Measurements from ENCODE around the gene TMPRSS5.

The TMPRSS5 gene

DNA sequence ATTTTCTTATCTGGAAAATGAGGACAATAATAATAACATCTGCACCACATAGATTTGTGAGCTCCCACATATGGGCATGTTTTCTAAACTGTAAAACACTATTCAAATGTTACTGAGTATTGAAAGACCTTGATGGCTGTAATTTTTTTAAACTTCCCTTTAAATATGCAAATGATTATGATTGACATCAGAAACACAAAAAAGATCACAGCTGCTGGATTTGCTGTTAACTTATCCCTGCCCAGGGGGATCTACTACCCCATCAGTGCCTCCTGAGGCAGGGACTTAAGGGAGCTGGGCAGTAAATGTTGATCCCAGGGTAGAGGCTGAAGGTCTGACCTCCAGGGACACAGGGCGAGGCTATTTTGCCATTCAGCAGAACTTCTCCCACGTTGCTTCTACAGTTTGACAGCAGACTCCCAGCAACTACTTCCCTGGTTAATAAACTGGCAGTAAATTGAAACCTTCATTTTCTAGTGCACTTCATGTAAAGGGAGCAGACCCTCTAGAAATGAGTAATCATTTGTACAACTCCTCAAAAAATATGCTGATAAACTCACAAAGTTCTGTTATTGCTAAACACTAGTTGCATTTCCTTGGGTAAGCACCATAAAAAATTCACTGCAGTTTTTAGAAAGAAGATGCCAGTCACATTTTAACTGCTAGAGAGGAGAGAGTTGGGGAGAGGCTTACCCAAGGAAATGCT, 20.3 kb downstream of the TMPRSS5 start:
- no peaks in the 10 kb centered on the region for H3K36me3 ChIP-seq (ENCODE audit: insufficient read depth, insufficient read length, low read length)
- DNase-seq (ENCODE audit: low read depth, low spot score): no peak
- H3K9me3 ChIP-seq (ENCODE audit: insufficient read depth, low read length): no peaks in the 10 kb centered on the region
- H3K27me3 ChIP-seq (ENCODE audit: insufficient read depth, insufficient read length): no peaks in the 10 kb centered on the region
- H3K4me3 ChIP-seq (ENCODE audit: insufficient read length, low read depth): no peak overlapping the region
- H3K4me1 ChIP-seq (ENCODE audit: insufficient read depth, insufficient read length): peaks cover 20% of the 10 kb centered on the region
- TF ChIP-seq SUZ12 (IDR thresholded peaks at IDR 0.05; ENCODE audit: extremely low read depth, insufficient read depth, insufficient read length) (no peak), YY1 (IDR thresholded peaks at IDR 0.05; ENCODE audit: insufficient read depth, insufficient read length) (no peak), ZNF274 (IDR thresholded peaks at IDR 0.05; ENCODE audit: low read depth, low read length) (no peak)
- H3K9ac ChIP-seq (ENCODE audit: insufficient read length, low read depth): no peak overlapping the region

DNA sequence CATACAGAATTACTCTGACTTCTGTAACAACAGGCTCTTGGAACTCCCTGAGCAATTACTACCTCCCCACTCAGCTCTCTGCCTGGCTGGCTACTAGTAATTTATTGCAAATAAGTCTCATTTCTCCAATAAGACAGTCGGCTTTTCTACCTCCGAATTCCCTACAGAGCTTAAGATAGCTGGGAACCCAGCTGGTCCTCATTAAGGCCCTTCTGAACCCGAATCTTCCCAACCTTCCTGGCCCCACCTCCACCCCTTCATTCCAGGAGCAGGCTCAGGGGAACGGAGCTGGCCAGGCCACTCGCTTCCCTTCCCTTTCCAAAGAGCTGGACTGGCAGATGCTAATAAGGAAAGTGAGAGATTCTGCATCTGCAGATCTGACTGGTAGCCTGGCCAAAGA, 21.6 kb downstream of the TMPRSS5 start:
- Histone ChIP-seq H3K4me3 (ENCODE audit: insufficient read length, low read depth) (no peak overlapping the region), H3K4me1 (ENCODE audit: insufficient read depth, insufficient read length) (peaks cover 17% of the 10 kb centered on the region), H3K9me3 (ENCODE audit: insufficient read depth, low read length) (no peaks in the 10 kb centered on the region), H3K9ac (ENCODE audit: insufficient read length, low read depth) (no peak overlapping the region), H3K27me3 (ENCODE audit: insufficient read depth, insufficient read length) (no peaks in the 10 kb centered on the region), H3K36me3 (ENCODE audit: insufficient read depth, insufficient read length, low read length) (no peaks in the 10 kb centered on the region)
- DNase-seq (ENCODE audit: low read depth, low spot score): no peak
- TF ChIP-seq YY1 (IDR thresholded peaks at IDR 0.05; ENCODE audit: insufficient read depth, insufficient read length) (no peak), SUZ12 (IDR thresholded peaks at IDR 0.05; ENCODE audit: extremely low read depth, insufficient read depth, insufficient read length) (no peak), ZNF274 (IDR thresholded peaks at IDR 0.05; ENCODE audit: low read depth, low read length) (no peak)

DNA sequence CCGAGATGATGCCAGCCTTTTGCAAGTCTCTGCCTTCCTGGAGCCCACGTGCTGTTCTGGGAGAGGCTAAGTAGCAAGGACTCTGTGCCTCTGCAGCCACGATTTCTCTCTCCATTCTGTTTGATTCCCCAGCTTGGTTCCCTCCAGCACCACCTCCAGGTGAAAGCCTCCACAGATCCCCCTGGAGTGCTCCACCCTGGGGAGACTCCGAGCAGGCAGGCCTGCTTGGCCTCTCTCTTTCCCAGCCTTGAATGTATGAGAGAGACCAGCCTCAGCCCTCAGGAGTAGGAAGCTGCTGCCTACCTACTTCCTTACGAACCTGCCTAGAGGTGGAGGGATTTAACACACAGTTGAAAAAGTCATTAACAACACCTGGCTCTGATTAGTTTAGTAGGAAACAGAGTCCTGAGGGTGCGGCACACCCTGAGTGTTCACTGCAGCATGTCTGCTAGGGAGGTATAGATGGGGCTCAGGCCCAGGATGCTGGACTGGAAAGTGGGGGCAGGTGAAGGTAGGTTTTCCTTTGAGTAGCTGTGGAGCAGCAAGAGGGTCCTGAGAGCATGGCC, 22.5 kb downstream of the TMPRSS5 start:
- no peak overlapping the region for H3K4me3 ChIP-seq (ENCODE audit: insufficient read length, low read depth)
- no peaks in the 10 kb centered on the region for H3K36me3 ChIP-seq (ENCODE audit: insufficient read depth, insufficient read length, low read length)
- no peaks in the 10 kb centered on the region for H3K9me3 ChIP-seq (ENCODE audit: insufficient read depth, low read length)
- no peaks in the 10 kb centered on the region for H3K27me3 ChIP-seq (ENCODE audit: insufficient read depth, insufficient read length)
- H3K9ac ChIP-seq (ENCODE audit: insufficient read length, low read depth): no peak overlapping the region
- peaks cover 17% of the 10 kb centered on the region for H3K4me1 ChIP-seq (ENCODE audit: insufficient read depth, insufficient read length)
- no peak for DNase-seq (ENCODE audit: low read depth, low spot score)
- TF ChIP-seq SUZ12 (IDR thresholded peaks at IDR 0.05; ENCODE audit: extremely low read depth, insufficient read depth, insufficient read length) (no peak), ZNF274 (IDR thresholded peaks at IDR 0.05; ENCODE audit: low read depth, low read length) (no peak), YY1 (IDR thresholded peaks at IDR 0.05; ENCODE audit: insufficient read depth, insufficient read length) (no peak)

DNA sequence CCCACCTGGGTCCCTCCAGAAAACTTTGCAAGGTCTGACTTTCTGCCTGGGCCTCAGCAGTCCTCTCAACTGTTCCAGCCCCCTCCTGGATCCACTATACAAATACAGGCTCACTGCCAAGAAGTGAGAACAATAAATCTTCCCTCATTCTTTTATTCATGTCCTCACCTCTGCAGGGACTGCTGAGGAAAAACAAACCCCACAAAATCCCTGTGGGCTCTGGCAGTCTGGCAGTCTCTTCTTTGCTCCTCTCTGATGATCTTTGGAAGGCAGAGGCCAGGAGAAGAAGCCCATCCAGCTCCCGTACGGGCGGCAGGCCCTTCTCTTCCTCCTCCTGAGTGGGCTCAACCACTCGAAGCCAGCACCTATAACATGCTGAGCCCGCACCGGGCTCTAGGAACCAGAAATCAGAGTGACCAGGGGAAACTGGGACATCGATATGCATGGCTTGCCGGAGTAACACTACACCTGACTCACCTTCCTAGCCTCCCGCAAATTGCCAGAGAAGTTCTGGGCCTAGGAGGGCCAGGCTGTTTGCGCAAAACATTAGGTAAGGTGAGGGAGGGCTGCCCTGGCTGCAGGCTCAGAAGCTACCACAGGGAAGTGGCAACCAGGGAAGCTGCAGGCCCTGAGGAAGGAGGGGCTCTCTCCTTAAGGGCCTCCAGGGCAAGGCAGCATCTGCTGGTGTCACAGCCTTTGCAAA, 24.2 kb downstream of the TMPRSS5 start:
- TF ChIP-seq YY1 (IDR thresholded peaks at IDR 0.05; ENCODE audit: insufficient read depth, insufficient read length): no peak
- no peak for TF ChIP-seq ZNF274 (IDR thresholded peaks at IDR 0.05; ENCODE audit: low read depth, low read length)
- no peak for TF ChIP-seq SUZ12 (IDR thresholded peaks at IDR 0.05; ENCODE audit: extremely low read depth, insufficient read depth, insufficient read length)
- no peak for DNase-seq (ENCODE audit: low read depth, low spot score)
- H3K9ac ChIP-seq (ENCODE audit: insufficient read length, low read depth): no peak overlapping the region

DNA sequence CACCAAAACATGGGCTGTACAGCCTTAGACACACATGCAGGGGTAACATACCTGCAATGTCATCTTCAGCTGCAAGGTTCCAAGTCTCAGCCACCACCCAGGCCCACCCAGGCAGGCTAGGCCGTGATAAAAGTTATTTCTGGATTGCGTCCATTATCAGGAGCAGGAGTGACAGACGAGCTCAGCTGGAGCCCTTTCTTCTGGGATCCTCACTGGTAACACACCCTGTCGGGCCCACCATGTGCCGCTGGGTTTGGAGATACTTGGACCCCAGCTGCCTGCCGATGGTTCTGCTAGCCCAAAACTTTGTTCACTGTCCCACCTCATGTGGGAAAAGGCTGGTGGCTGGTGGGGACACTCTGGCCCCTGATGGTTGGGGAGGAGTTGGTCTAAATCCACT, 24.8 kb downstream of the TMPRSS5 start:
- no peak for DNase-seq (ENCODE audit: low read depth, low spot score)
- Histone ChIP-seq H3K27me3 (ENCODE audit: insufficient read depth, insufficient read length) (no peaks in the 10 kb centered on the region), H3K4me1 (ENCODE audit: insufficient read depth, insufficient read length) (peaks cover 14% of the 10 kb centered on the region)

More for the DNA sequence above, 24.2 kb downstream of the TMPRSS5 start:
- H3K9me3 ChIP-seq (ENCODE audit: insufficient read depth, low read length): no peaks in the 10 kb centered on the region
- H3K27me3 ChIP-seq (ENCODE audit: insufficient read depth, insufficient read length): no peaks in the 10 kb centered on the region
- H3K4me3 ChIP-seq (ENCODE audit: insufficient read length, low read depth): no peak overlapping the region
- no peaks in the 10 kb centered on the region for H3K36me3 ChIP-seq (ENCODE audit: insufficient read depth, insufficient read length, low read length)
- peaks cover 14% of the 10 kb centered on the region for H3K4me1 ChIP-seq (ENCODE audit: insufficient read depth, insufficient read length)

DNA sequence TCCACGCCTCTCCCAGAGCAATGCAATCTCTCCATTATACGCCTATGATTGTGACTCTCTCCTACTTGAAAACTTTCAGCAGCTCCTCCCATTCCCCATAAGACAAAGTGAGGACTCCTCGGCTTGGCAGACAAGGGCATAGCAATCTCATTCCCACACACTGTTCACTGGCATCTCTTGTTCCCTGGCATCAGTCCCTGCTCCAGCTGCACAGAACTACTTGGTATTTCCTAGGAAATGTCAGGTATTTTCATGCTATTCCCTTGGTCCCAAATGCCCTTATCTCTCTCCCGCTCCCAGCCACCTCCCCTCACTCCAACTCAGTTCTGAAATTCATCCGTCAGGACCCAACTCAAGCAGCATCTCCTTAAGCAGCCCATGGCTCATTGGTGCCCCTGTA, 28.4 kb downstream of the TMPRSS5 start:
- no peak overlapping the region for H3K9ac ChIP-seq (ENCODE audit: insufficient read length, low read depth)
- no peaks in the 10 kb centered on the region for H3K9me3 ChIP-seq (ENCODE audit: insufficient read depth, low read length)
- no peak for TF ChIP-seq YY1 (IDR thresholded peaks at IDR 0.05; ENCODE audit: insufficient read depth, insufficient read length)
- TF ChIP-seq ZNF274 (IDR thresholded peaks at IDR 0.05; ENCODE audit: low read depth, low read length): no peak
- TF ChIP-seq SUZ12 (IDR thresholded peaks at IDR 0.05; ENCODE audit: extremely low read depth, insufficient read depth, insufficient read length): no peak
- H3K4me3 ChIP-seq (ENCODE audit: insufficient read length, low read depth): no peak overlapping the region
- DNase-seq (ENCODE audit: low read depth, low spot score): no peak
- no peaks in the 10 kb centered on the region for H3K27me3 ChIP-seq (ENCODE audit: insufficient read depth, insufficient read length)
- peaks cover 18% of the 10 kb centered on the region for H3K4me1 ChIP-seq (ENCODE audit: insufficient read depth, insufficient read length)
- H3K36me3 ChIP-seq (ENCODE audit: insufficient read depth, insufficient read length, low read length): no peaks in the 10 kb centered on the region

More for the DNA sequence above, 24.8 kb downstream of the TMPRSS5 start:
- Histone ChIP-seq H3K9me3 (ENCODE audit: insufficient read depth, low read length) (no peaks in the 10 kb centered on the region), H3K9ac (ENCODE audit: insufficient read length, low read depth) (no peak overlapping the region), H3K4me3 (ENCODE audit: insufficient read length, low read depth) (no peak overlapping the region), H3K36me3 (ENCODE audit: insufficient read depth, insufficient read length, low read length) (no peaks in the 10 kb centered on the region)
- no peak for TF ChIP-seq SUZ12 (IDR thresholded peaks at IDR 0.05; ENCODE audit: extremely low read depth, insufficient read depth, insufficient read length)
- no peak for TF ChIP-seq YY1 (IDR thresholded peaks at IDR 0.05; ENCODE audit: insufficient read depth, insufficient read length)
- TF ChIP-seq ZNF274 (IDR thresholded peaks at IDR 0.05; ENCODE audit: low read depth, low read length): no peak

DNA sequence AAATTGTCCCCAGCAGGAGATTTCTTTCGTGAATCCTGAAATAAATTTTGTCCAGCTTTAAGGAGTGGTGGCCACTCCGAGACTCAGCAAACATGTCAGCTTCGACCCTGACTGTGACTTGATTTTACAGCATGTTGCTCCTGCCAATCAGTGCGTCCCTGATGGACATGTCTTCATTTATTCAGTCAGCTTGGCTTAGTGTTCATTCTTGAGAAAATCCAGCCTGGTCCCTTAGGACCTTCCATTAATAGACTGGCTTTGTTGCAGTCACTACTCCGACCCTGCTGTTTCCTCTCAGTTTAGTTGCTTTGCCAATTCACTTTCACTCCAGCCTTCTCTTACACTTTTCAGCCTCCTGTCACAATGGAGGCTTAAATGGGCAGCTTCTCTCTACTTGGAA, 30.5 kb downstream of the TMPRSS5 start:
- no peak for TF ChIP-seq SUZ12 (IDR thresholded peaks at IDR 0.05; ENCODE audit: extremely low read depth, insufficient read depth, insufficient read length)
- TF ChIP-seq YY1 (IDR thresholded peaks at IDR 0.05; ENCODE audit: insufficient read depth, insufficient read length): no peak
- TF ChIP-seq ZNF274 (IDR thresholded peaks at IDR 0.05; ENCODE audit: low read depth, low read length): no peak

More for the DNA sequence above, 30.5 kb downstream of the TMPRSS5 start:
- Histone ChIP-seq H3K4me1 (ENCODE audit: insufficient read depth, insufficient read length) (peaks cover 8% of the 10 kb centered on the region), H3K4me3 (ENCODE audit: insufficient read length, low read depth) (no peak overlapping the region), H3K9ac (ENCODE audit: insufficient read length, low read depth) (no peak overlapping the region), H3K27me3 (ENCODE audit: insufficient read depth, insufficient read length) (no peaks in the 10 kb centered on the region), H3K9me3 (ENCODE audit: insufficient read depth, low read length) (no peaks in the 10 kb centered on the region), H3K36me3 (ENCODE audit: insufficient read depth, insufficient read length, low read length) (no peaks in the 10 kb centered on the region)
- no peak for DNase-seq (ENCODE audit: low read depth, low spot score)

All from NT2/D1 (cell line).